IPS DF 4.7 (cell line): Measurements from ENCODE around the gene ATP1A1.
A peak's percentile ranks its signal among the peaks of the same experiment; 100 is the strongest.

Source experiments
- DNase-seq: peaks from one replicate; pipeline ENCODE4 v3.0.0-alpha.2; 2013; ENCODE audit warnings: low spot score; ENCODE audit errors: extremely low read depth

Gene ATP1A1

DNA sequence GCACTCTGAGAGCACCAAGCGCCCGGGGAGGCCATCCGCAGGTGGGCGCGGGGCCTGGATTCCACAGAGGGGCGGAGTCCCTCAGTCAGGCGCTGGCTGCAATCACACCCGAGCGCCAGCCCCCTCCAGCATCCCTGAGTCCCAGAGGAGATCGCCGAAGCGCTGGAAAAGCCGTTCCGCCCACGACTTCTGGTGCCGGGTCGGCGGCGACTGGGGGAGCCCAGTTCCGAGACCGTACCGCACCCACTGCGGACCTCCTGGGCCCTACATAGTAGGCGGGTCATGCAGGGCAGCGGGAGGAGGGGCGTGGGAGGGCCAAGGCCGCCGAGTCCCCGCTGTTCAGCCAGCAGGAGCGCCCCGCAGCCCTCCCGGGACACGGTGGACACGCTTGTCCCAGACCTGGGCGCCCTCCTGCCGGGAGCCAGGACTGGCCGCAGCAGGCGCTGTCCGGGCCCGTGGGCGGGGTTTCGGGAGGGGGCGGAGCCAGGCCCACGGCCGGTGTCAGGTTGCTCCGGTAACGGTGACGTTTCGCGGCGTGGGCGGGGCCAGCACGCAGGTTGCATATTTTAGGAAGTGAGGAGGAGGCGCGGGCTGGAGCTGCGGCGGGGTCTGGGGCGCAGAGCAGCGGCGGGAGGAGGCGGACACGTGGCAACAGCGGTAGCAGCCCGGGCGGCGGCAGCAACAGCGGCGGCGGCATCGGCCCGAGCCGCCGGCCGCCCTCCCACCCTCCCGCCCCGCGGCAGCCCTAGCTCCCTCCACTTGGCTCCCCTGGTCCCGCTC, at the start of gene ATP1A1:
ATP1A1 (plus strand) TSS at position 594 of the 780 bp plus-strand sequence. CDS start 268 bp downstream, outside the sequence.
- DNase-seq, result peak; percentile 56

DNA sequence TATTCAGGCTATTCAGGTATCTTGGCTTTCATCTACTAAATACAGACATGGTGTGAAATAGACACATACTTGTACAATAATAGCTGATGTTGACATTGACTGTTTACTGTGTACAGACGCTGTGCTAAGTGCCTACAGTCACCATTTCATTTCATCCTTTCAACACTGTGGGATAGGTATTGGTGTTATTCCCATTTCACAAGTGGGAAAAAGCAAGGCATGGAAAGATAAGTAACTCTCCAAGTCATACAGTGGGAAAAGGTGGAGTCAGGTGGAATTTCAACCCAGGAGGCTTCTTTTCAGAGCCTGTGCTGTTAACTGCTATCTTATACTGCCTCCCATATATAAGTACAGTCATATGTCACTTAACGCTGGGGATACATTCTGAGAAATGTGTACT, 49.6 kb upstream of the ATP1A1 start:
- DNase-seq, result no peak

GRCh38 chr1:116324411-116324810, 48.6 kb upstream of the ATP1A1 start:
- DNase-seq, result no peak

DNA sequence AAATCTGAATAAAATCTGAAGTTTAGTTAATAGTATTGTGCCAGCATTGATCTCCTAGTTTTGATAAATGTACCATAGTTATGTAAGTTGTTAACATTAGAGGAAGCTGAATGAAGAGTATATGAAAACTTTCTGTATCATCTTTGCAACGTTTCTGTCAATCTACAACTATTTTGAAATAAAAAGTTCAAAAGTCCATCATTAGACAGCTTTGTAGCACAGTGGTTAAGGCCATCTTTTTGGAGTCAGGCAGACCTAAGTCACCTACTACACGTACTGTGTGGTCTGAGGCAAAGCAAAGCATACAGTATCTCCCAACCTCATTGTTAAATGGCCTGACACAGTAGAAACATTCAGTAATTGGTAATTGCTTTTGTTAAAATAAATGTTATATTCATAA, 47.9 kb upstream of the ATP1A1 start:
- no peak for DNase-seq

DNA sequence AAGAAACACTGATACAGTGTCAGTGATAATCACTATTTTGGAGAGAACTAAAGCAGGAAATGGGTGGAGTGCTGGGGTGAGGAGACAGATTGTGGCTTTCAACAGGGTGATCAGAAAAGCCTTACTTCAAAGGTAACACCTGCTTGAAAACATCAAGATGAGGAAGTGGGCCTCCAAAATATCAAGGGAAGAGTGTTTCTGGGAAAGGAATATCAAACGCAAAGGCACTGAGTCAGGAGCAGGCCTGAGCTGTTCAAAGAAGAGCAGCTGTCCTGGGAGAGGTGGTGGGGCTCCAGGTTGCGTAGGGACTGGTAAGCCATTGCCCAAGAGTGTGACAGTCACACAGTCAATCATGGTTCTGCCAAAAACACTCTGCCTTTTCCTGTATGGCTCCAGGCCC, 47.1 kb upstream of the ATP1A1 start:
- no peak for DNase-seq

DNA sequence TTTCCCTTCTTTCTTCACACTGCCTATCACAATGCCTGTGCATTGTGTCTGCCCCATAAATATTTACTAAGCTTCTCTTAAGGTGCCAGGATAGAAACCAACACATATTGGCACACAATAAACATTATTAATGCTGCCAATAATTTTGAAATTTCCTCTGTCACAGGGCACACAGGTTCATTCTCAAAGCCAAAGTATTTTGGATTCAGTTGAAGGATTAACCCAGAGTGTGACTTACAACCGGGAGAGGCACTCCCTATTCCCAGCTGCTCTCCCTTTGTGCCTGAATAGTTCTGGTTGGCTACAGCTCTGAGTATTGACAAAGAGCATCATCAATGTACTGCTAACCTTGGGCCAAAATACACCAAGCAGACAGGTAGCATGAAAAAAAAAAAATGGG, 46.6 kb upstream of the ATP1A1 start:
- DNase-seq, result no peak

GRCh38 chr1:116328671-116329070, 44.4 kb upstream of the ATP1A1 start:
- no peak for DNase-seq

DNA sequence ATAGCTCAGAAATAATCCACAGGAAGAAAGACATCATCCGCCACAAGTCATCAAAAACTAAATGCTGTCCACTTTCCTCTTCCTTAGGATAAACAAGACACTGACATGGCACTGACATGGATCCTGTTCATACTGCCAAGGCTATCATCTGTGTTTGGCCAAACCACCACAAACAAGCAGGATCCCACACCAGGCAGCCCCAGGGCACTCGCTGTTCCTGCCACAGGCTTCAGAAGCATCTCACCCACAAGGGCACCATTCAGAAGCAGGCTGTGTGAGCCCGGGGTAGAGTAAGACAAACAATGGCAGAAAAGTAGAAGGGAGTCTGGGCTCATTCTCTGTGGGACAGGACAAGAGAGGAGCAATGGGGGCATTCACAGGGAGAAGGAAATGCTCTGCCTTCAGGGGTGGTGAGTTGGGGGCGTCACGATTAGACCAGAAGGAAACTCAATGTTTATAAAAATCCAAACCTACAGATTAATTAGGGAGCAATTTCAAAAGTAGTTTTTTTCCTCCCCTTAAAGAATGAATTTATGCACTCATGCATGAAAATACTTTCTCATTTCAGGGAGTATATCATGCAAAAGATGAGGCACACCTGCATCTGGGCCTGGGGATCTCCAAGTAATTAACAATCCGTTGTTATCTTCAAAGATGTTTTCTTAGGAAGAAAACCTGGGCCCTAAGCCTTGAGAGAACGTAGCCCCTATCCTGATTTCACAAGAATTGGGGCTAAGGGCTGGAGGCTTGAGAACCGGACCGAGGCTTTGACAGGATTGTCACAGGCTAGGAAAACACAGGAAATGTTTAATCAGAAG, 43.3 kb upstream of the ATP1A1 start:
- no peak for DNase-seq

DNA sequence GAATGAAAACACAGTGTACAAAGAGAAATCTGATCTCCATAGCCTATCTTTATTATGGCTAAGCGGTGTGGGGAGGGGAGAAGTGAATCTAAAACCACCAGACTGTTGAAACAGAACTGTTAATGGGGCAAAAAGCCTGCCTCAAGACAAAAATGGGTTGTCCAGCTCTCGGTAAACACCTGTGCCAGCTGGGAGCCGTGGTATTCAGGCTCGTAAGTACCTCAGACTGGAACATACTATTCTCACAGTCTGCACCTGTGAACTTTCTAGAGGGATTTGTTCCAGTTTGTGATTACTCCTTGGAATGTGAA, 42.7 kb upstream of the ATP1A1 start:
- DNase-seq, result no peak

DNA sequence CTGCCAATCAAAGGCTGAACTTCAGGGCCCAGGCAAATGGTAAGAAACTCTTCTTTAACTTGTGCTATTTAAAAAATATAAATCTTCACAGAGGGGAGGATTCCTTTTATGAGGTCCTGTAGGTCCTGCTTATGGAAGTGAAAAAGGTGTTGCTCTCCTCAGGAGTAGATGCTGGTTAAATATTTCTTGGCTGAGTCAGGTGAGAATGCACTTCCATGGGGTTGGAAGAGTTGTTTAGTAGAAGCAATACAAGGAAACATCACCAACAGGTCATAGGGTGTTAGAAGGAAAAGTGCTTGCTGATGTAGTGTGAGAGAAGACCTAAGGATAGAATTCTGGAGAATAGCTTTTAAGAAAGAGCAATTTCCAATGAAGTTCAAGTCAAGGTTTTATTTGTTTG, 42.2 kb upstream of the ATP1A1 start:
- no peak for DNase-seq

DNA sequence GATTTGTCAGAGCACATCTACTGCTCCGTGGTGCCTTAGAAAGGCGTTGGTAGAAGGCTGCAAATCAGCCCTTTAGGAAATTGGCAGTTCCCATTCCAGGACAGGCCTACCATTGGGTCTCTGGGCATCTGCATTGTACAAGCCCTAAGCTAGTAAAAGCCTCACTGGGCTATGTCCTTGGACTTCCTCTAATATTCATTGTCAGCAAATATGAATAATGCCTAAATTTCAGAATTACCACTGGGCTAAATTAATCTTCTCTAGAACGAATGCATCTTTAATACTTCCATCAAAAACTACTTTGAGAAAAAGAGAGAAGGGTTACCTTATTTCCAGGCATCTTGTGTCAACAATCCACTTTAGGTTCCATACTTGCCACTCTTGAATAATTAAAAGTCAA, 41.5 kb upstream of the ATP1A1 start:
- DNase-seq, result no peak

GRCh38 chr1:116332451-116332850, 40.6 kb upstream of the ATP1A1 start:
- no peak for DNase-seq

GRCh38 chr1:116333171-116334014, 39.7 kb upstream of the ATP1A1 start:
- DNase-seq, result no peak

GRCh38 chr1:116334015-116334547, 39.0 kb upstream of the ATP1A1 start:
- no peak for DNase-seq

- DNase-seq, result peak; percentile 5
Observed at GRCh38 chr1:116334868-116335635, 38.0 kb upstream of the ATP1A1 start.

DNA sequence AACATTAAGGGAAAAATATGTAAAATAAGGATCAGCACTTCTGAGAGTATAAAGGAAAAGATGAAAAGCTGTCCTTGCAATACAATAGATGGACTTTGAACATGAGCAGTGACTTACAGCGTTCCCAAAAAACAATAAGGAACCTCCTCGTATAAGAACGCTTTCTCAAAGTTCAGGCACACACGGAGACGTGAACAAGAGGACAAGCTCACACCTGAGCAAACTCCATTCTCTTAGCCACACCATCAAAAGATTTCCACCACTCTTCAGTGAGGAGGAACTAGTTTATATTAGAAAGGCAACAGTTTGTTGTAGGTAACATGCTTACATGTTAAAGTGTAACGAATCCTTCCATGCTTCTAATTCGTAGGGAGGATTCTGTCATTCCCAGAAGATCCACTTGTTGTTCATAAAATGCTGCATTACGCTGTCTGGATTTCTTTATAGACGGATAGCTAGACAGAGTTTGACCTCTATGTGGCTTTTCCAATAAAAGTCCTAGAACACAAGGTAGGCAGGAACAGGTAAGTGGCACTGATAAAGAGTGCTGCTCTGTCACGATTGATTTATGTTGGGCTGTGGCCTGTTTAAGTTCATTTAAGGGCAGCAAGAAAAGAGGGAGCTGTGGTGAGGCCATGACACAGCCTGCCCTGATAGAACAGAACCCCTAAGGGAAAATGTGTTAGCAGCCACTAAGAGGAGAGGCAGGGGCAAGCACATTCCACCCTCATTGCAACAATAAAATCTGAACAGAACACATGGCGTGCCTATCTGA, 37.0 kb upstream of the ATP1A1 start:
- DNase-seq, result no peak

DNA sequence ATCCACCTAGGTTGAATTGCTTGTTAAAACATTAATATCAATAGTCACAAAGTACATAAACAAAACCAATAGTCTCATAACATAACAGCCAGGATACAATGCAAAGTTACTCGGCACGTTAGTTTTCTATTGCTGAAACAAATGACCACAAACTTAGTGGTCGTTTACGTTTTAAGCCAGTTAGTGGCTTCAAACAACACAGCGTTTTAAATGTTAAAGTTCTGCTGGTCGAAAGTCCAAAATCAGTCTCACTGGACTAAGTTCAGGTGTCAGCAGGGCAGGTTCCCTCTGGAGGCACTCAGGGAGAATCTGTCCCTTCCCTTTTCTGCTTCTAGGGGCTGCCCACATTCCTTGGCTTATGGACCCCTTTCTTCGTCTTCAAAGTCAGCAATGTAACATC, 35.6 kb upstream of the ATP1A1 start:
- DNase-seq, result no peak

GRCh38 chr1:116338400-116338799, 34.6 kb upstream of the ATP1A1 start:
- no peak for DNase-seq

- no peak for DNase-seq
Observed at GRCh38 chr1:116340506-116341231, 32.4 kb upstream of the ATP1A1 start.
